Osteocyte (in vitro differentiated cells): ENCODE data around the gene BLOC1S2. TPM values are rescaled to one million over a fixed set of nuclear protein-coding genes. Genes with fewer than 3 reads are reported as not detected.
"Not testable (repeated sequence)": the region's sequence is repeated elsewhere in the genome, so short reads cannot be mapped to it uniquely, and the experiment has no call there.

Experiments used
- DNase-seq: peaks from one replicate; pipeline ENCODE4 v3.0.0; 2021; ENCODE audit warnings: mixed read lengths; ENCODE audit not compliant: unreplicated experiment; ENCODE audit errors: extremely low spot score
- H3K27ac Mint-ChIP-seq: one replicate; pipeline ENCODE4 v1.8.0; 2021; ENCODE audit warnings: mild to moderate bottlenecking, mixed read lengths; ENCODE audit not compliant: unreplicated experiment
- H3K27me3 Mint-ChIP-seq: one replicate; pipeline ENCODE4 v1.8.0; 2021; ENCODE audit warnings: mixed read lengths; ENCODE audit not compliant: unreplicated experiment
- H3K36me3 Mint-ChIP-seq: one replicate; pipeline ENCODE4 v1.8.0; 2021; ENCODE audit warnings: mixed read lengths; ENCODE audit not compliant: unreplicated experiment
- H3K4me1 Mint-ChIP-seq: one replicate; pipeline ENCODE4 v1.8.0; 2021; ENCODE audit warnings: mixed read lengths; ENCODE audit not compliant: unreplicated experiment
- H3K4me3 Mint-ChIP-seq: one replicate; pipeline ENCODE4 v1.8.0; 2021; ENCODE audit warnings: mild to moderate bottlenecking, moderate library complexity, mixed read lengths; ENCODE audit not compliant: unreplicated experiment
- H3K9me3 Mint-ChIP-seq: one replicate; pipeline ENCODE4 v1.8.0; 2021; ENCODE audit warnings: mixed read lengths; ENCODE audit not compliant: unreplicated experiment
- total RNA-seq: library from RNA; stranded (reverse); gene quantifications from 2 replicates; pipeline ENCODE4 v1.2.1, GENCODE V29; 2021
- TF ChIP-seq, protein P1 (sequence below): fragments of 200-600 bp; sonication (generic); IDR thresholded peaks from 2 replicates; pipeline ENCODE4 v1.5.0; 2021; ENCODE audit warnings: antibody characterized with exemption, mild to moderate bottlenecking, moderate library complexity

BLOC1S2 gene
- total RNA-seq, 1 donor from 2014 or later: 23.7 TPM

- Mint-ChIP-seq H3K27ac (no peak overlapping the region), H3K36me3 (no peaks in the 10 kb centered on the region), H3K27me3 (peaks cover 75% of the 10 kb centered on the region), H3K4me1 (no peaks in the 10 kb centered on the region), H3K9me3 (no peaks in the 10 kb centered on the region), H3K4me3 (no peak overlapping the region)
- DNase-seq: no peak
- TF ChIP-seq, protein P1, sequence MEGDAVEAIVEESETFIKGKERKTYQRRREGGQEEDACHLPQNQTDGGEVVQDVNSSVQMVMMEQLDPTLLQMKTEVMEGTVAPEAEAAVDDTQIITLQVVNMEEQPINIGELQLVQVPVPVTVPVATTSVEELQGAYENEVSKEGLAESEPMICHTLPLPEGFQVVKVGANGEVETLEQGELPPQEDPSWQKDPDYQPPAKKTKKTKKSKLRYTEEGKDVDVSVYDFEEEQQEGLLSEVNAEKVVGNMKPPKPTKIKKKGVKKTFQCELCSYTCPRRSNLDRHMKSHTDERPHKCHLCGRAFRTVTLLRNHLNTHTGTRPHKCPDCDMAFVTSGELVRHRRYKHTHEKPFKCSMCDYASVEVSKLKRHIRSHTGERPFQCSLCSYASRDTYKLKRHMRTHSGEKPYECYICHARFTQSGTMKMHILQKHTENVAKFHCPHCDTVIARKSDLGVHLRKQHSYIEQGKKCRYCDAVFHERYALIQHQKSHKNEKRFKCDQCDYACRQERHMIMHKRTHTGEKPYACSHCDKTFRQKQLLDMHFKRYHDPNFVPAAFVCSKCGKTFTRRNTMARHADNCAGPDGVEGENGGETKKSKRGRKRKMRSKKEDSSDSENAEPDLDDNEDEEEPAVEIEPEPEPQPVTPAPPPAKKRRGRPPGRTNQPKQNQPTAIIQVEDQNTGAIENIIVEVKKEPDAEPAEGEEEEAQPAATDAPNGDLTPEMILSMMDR: no peak
Measured at GRCh38 chr10:100306861-100307260, 20.4 kb upstream of the BLOC1S2 start.

DNA sequence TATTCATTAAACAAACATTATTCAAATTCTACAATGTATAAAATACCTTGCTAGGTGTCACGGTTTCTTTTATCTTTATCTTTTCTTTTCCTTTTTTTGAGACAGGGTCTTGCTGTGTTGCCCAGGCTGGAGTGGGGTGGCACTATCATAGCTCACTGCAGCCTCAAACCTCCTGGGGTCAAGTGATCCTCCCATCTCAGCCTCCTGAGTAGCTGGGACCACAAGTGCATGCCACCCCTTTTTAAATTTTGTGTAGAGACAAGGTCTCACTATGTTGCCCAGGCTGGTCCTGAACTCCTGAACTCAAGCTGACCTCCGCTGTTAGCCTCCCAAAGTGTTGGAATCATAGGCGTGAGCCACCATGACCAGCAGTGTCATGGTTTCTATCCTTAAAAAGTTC is 17.9 kb upstream of the BLOC1S2 start:
- Mint-ChIP-seq H3K9me3 (no peaks in the 10 kb centered on the region), H3K27me3 (peaks cover 73% of the 10 kb centered on the region), H3K36me3 (no peaks in the 10 kb centered on the region), H3K4me3 (no peak overlapping the region), H3K4me1 (no peaks in the 10 kb centered on the region), H3K27ac (no peak overlapping the region)
- TF ChIP-seq, protein P1: no peak
- DNase-seq: no peak

DNA sequence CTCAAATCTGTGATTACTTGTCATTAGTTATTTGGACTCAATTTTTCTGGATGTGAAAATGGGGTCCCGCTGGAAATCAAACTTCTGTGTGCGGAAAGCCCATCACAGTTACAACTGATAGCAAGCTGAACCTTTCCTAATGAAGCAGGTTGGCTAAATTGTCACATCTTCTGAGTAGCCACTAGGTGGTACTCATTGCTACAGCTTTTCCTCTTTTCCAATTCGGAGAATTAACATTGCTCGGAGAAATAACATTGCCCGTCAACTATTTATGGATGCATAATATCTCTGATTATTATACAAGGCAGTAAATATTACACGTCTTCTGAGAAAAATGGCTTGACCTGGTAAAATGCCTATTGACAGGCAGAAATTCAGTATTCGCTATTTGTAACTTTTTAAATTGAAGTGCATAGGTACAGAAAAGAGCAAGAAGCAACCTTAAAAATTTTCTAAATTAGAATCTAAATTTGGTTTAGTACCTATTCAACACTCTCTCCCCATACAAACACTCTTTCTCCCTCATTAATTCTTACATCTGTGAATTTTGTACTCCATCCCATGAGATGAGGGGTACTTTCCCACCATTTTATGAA is 17.3 kb upstream of the BLOC1S2 start:
- TF ChIP-seq, protein P1: peak; percentile 71
- Mint-ChIP-seq H3K4me1 (no peaks in the 10 kb centered on the region), H3K27me3 (peaks cover 73% of the 10 kb centered on the region), H3K36me3 (no peaks in the 10 kb centered on the region), H3K9me3 (no peaks in the 10 kb centered on the region), H3K4me3 (no peak overlapping the region), H3K27ac (no peak overlapping the region)
- DNase-seq: no peak

DNA sequence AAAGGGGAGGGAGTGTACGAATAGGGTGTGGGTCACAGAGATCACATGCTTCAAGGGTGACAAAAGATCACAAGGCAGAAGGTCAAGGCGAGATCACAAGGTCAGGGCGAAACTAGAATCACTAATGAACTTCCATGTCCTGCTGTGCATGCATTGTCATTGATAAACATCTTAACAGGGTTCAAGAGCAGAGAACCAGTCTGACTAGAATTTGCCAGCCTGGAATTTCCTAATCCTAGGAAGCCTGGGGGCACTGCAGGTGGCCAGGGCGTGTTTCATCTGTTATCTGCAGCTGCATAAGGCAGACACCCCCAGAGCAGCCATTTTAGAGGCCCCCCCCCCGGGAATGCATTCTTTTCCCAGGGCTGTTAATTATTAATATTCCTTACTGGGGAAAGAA is 14.6 kb upstream of the BLOC1S2 start:
- H3K4me1 Mint-ChIP-seq, H3K27ac Mint-ChIP-seq, H3K9me3 Mint-ChIP-seq, H3K36me3 Mint-ChIP-seq, H3K4me3 Mint-ChIP-seq, DNase-seq: not testable (repeated sequence)
- H3K27me3 Mint-ChIP-seq: peaks cover 65% of the 10 kb centered on the region

GRCh38 chr10:100297242-100297641 is 10.8 kb upstream of the BLOC1S2 start:
- H3K9me3 Mint-ChIP-seq: no peaks in the 10 kb centered on the region
- peaks cover 62% of the 10 kb centered on the region for H3K27me3 Mint-ChIP-seq
- no peaks in the 10 kb centered on the region for H3K36me3 Mint-ChIP-seq
- H3K4me1 Mint-ChIP-seq: no peaks in the 10 kb centered on the region
- no peak for DNase-seq
- TF ChIP-seq, protein P1: no peak
- H3K27ac Mint-ChIP-seq: no peak overlapping the region
- no peak overlapping the region for H3K4me3 Mint-ChIP-seq

GRCh38 chr10:100293066-100293465 is 6.6 kb upstream of the BLOC1S2 start:
- no peak for DNase-seq
- Mint-ChIP-seq H3K9me3 (no peaks in the 10 kb centered on the region), H3K36me3 (no peaks in the 10 kb centered on the region), H3K4me3 (no peak overlapping the region), H3K4me1 (no peaks in the 10 kb centered on the region), H3K27ac (no peak overlapping the region), H3K27me3 (peaks cover 54% of the 10 kb centered on the region)
- TF ChIP-seq, protein P1: no peak

- H3K9me3 Mint-ChIP-seq, H3K4me1 Mint-ChIP-seq, H3K4me3 Mint-ChIP-seq, H3K36me3 Mint-ChIP-seq, DNase-seq, H3K27ac Mint-ChIP-seq: not testable (repeated sequence)
- peaks cover 51% of the 10 kb centered on the region for H3K27me3 Mint-ChIP-seq
Measured at GRCh38 chr10:100292300-100292699, 5.8 kb upstream of the BLOC1S2 start.
